ENCODE data around the gene LRCH3. TPM values are rescaled to one million over a fixed set of nuclear protein-coding genes. Genes with fewer than 3 reads are reported as not detected.
"Not testable (repeated sequence)": the region's sequence is repeated elsewhere in the genome, so short reads cannot be mapped to it uniquely, and the experiment has no call there.

Gene LRCH3
- total and polyA plus RNA-seq, 2 experiments from 2014 or later, result 20.9 to 24.1 TPM

GRCh38 chr3:197881270-197881969 is 90.4 kb downstream of the LRCH3 start:
- Histone ChIP-seq H3K4me2 (ENCODE audit: unreplicated experiment) (no peak overlapping the region), H3K27ac (no peak overlapping the region), H3K27me3 (replicated peaks; ENCODE audit: insufficient read depth) (no peaks in the 10 kb centered on the region), H3F3A (ENCODE audit: insufficient read depth) (no peaks in the 10 kb centered on the region), H4K20me1 (ENCODE audit: insufficient read depth) (no peaks in the 10 kb centered on the region), H3K9ac (no peak overlapping the region), H3K9me2 (ENCODE audit: insufficient read depth) (no peaks in the 10 kb centered on the region), H3K79me2 (ENCODE audit: insufficient read depth) (no peaks in the 10 kb centered on the region), H3K9me3 (ENCODE audit: low read depth) (no peaks in the 10 kb centered on the region), H3K4me1 (ENCODE audit: insufficient read depth) (no peaks in the 10 kb centered on the region), H3K4me3 (no peak overlapping the region), H3K36me3 (ENCODE audit: low read depth) (peaks cover 32% of the 10 kb centered on the region), H2AFZ (no peak overlapping the region)
- DNase-seq, result no peak
- WGBS, 2 experiments (ENCODE audit: low coverage in 1 of 2, low lambda C conversion rate in 2 of 2, missing lambda C conversion rate in 2 of 2), result 88 to 91% methylated on average over 8 of the region's 8 CpGs
- TF ChIP-seq EZH2 (IDR thresholded peaks at IDR 0.05; ENCODE audit: insufficient read depth, poor library complexity, severe bottlenecking) (no peak), EZH2phosphoT487 (IDR thresholded peaks at IDR 0.05; ENCODE audit: insufficient read depth, low read depth) (no peak)
- in situ Hi-C loops (cut with MboI), result no loop called here

DNA sequence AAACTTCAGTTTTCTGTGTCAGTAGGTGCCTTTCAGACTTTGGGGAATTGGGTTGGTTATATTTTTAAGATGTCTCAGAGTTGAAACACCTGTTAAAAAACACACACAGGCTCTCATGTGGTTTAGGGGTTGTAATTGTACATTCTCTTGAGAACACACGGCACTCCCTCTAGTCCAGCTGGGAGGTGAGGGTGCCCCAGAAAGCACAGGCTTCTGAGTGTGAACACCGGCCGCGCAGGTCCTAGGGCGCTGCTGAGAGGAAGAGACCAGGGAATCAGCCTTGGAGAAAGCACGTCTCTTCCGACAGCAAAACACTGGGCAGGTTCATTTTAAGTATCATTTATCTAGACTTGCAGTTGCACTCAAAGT is 90.9 kb downstream of the LRCH3 start:
- TF ChIP-seq EZH2 (IDR thresholded peaks at IDR 0.05; ENCODE audit: insufficient read depth, poor library complexity, severe bottlenecking) (no peak), EZH2phosphoT487 (IDR thresholded peaks at IDR 0.05; ENCODE audit: insufficient read depth, low read depth) (no peak)
- no peak overlapping the region for H2AFZ ChIP-seq
- H3K36me3 ChIP-seq (ENCODE audit: low read depth), result peaks cover 32% of the 10 kb centered on the region
- no peaks in the 10 kb centered on the region for H3K27me3 ChIP-seq (replicated peaks; ENCODE audit: insufficient read depth)
- no peak overlapping the region for H3K4me2 ChIP-seq (ENCODE audit: unreplicated experiment)
- H3K9ac ChIP-seq, result no peak overlapping the region
- DNase-seq, result no peak
- H3K4me3 ChIP-seq, result no peak overlapping the region
- no peaks in the 10 kb centered on the region for H3K9me2 ChIP-seq (ENCODE audit: insufficient read depth)
- no peaks in the 10 kb centered on the region for H4K20me1 ChIP-seq (ENCODE audit: insufficient read depth)
- H3K27ac ChIP-seq, result no peak overlapping the region
- in situ Hi-C loops (cut with MboI), result no loop called here
- H3F3A ChIP-seq (ENCODE audit: insufficient read depth), result no peaks in the 10 kb centered on the region
- H3K79me2 ChIP-seq (ENCODE audit: insufficient read depth), result no peaks in the 10 kb centered on the region
- WGBS, 2 experiments (ENCODE audit: low coverage in 1 of 2, low lambda C conversion rate in 2 of 2, missing lambda C conversion rate in 2 of 2), result 90% methylated on average over 7 of the region's 7 CpGs
- H3K9me3 ChIP-seq (ENCODE audit: low read depth), result no peaks in the 10 kb centered on the region
- H3K4me1 ChIP-seq (ENCODE audit: insufficient read depth), result no peaks in the 10 kb centered on the region

GRCh38 chr3:197882586-197882985 is 91.5 kb downstream of the LRCH3 start:
- Histone ChIP-seq H3K27me3 (replicated peaks; ENCODE audit: insufficient read depth) (no peaks in the 10 kb centered on the region), H3K4me1 (ENCODE audit: insufficient read depth) (no peaks in the 10 kb centered on the region), H3K36me3 (ENCODE audit: low read depth) (peaks cover 32% of the 10 kb centered on the region), H3K79me2 (ENCODE audit: insufficient read depth) (no peaks in the 10 kb centered on the region), H3K9me3 (ENCODE audit: low read depth) (no peaks in the 10 kb centered on the region), H4K20me1 (ENCODE audit: insufficient read depth) (no peaks in the 10 kb centered on the region), H3K27ac (no peak overlapping the region), H3K9me2 (ENCODE audit: insufficient read depth) (no peaks in the 10 kb centered on the region), H2AFZ (no peak overlapping the region), H3F3A (ENCODE audit: insufficient read depth) (no peaks in the 10 kb centered on the region), H3K4me3 (no peak overlapping the region), H3K4me2 (ENCODE audit: unreplicated experiment) (no peak overlapping the region), H3K9ac (no peak overlapping the region)
- no peak for DNase-seq
- in situ Hi-C loops (cut with MboI), result no loop called here
- TF ChIP-seq EZH2 (IDR thresholded peaks at IDR 0.05; ENCODE audit: insufficient read depth, poor library complexity, severe bottlenecking) (no peak), EZH2phosphoT487 (IDR thresholded peaks at IDR 0.05; ENCODE audit: insufficient read depth, low read depth) (no peak)
- WGBS, 2 experiments (ENCODE audit: low coverage in 1 of 2, low lambda C conversion rate in 2 of 2, missing lambda C conversion rate in 2 of 2), result 25 to 34% methylated on average over 2 of the region's 2 CpGs

GRCh38 chr3:197883541-197883940 is 92.5 kb downstream of the LRCH3 start:
- no peaks in the 10 kb centered on the region for H3K9me2 ChIP-seq (ENCODE audit: insufficient read depth)
- no peaks in the 10 kb centered on the region for H3K79me2 ChIP-seq (ENCODE audit: insufficient read depth)
- no peaks in the 10 kb centered on the region for H3K9me3 ChIP-seq (ENCODE audit: low read depth)
- in situ Hi-C loops (cut with MboI), result no loop called here
- DNase-seq, result no peak
- no peaks in the 10 kb centered on the region for H3K27me3 ChIP-seq (replicated peaks; ENCODE audit: insufficient read depth)
- no peaks in the 10 kb centered on the region for H3F3A ChIP-seq (ENCODE audit: insufficient read depth)
- TF ChIP-seq EZH2phosphoT487 (IDR thresholded peaks at IDR 0.05; ENCODE audit: insufficient read depth, low read depth), result no peak
- TF ChIP-seq EZH2 (IDR thresholded peaks at IDR 0.05; ENCODE audit: insufficient read depth, poor library complexity, severe bottlenecking), result no peak
- peaks cover 32% of the 10 kb centered on the region; the same call in 1 of the 2 replicates for H3K36me3 ChIP-seq (ENCODE audit: low read depth)
- no peaks in the 10 kb centered on the region for H3K4me1 ChIP-seq (ENCODE audit: insufficient read depth)
- no peak overlapping the region for H2AFZ ChIP-seq
- 79 to 80% methylated on average over 5 of the region's 5 CpGs for WGBS, 2 experiments (ENCODE audit: low coverage in 1 of 2, low lambda C conversion rate in 2 of 2, missing lambda C conversion rate in 2 of 2)
- H3K4me2 ChIP-seq (ENCODE audit: unreplicated experiment), result no peak overlapping the region
- H3K27ac ChIP-seq, result no peak overlapping the region
- H4K20me1 ChIP-seq (ENCODE audit: insufficient read depth), result no peaks in the 10 kb centered on the region
- no peak overlapping the region for H3K4me3 ChIP-seq
- H3K9ac ChIP-seq, result no peak overlapping the region

GRCh38 chr3:197884330-197884729 is 93.3 kb downstream of the LRCH3 start:
- H3K27ac ChIP-seq; DNase-seq; H3K4me2 ChIP-seq (ENCODE audit: unreplicated experiment); H2AFZ ChIP-seq; H3K27me3 ChIP-seq (replicated peaks; ENCODE audit: insufficient read depth); H3F3A ChIP-seq (ENCODE audit: insufficient read depth); H4K20me1 ChIP-seq (ENCODE audit: insufficient read depth); H3K9me2 ChIP-seq (ENCODE audit: insufficient read depth); in situ Hi-C loops (cut with MboI); H3K4me3 ChIP-seq; H3K4me1 ChIP-seq (ENCODE audit: insufficient read depth); H3K9me3 ChIP-seq (ENCODE audit: low read depth); H3K79me2 ChIP-seq (ENCODE audit: insufficient read depth); H3K9ac ChIP-seq: not testable (repeated sequence)
- WGBS, 2 experiments (ENCODE audit: low coverage in 1 of 2, low lambda C conversion rate in 2 of 2, missing lambda C conversion rate in 2 of 2), result 91 to 96% methylated on average over 16 to 17 of the region's 17 CpGs
- H3K36me3 ChIP-seq (ENCODE audit: low read depth), result peaks cover 36% of the 10 kb centered on the region; the same call in 1 of the 2 replicates

GRCh38 chr3:197886052-197886451 is 95.0 kb downstream of the LRCH3 start:
- peaks cover 31% of the 10 kb centered on the region; the same call in 1 of the 2 replicates for H3K36me3 ChIP-seq (ENCODE audit: low read depth)
- H3F3A ChIP-seq (ENCODE audit: insufficient read depth); in situ Hi-C loops (cut with MboI); H3K27me3 ChIP-seq (replicated peaks; ENCODE audit: insufficient read depth); H2AFZ ChIP-seq; H4K20me1 ChIP-seq (ENCODE audit: insufficient read depth); H3K9me3 ChIP-seq (ENCODE audit: low read depth); H3K4me1 ChIP-seq (ENCODE audit: insufficient read depth); H3K9me2 ChIP-seq (ENCODE audit: insufficient read depth); H3K4me3 ChIP-seq; H3K27ac ChIP-seq; H3K9ac ChIP-seq; H3K4me2 ChIP-seq (ENCODE audit: unreplicated experiment); DNase-seq; H3K79me2 ChIP-seq (ENCODE audit: insufficient read depth): not testable (repeated sequence)
- 92 to 95% methylated on average over 1 of the region's 1 CpG for WGBS, 2 experiments (ENCODE audit: low coverage in 1 of 2, low lambda C conversion rate in 2 of 2, missing lambda C conversion rate in 2 of 2)
